Tibial nerve (tissue), 4 donors: ENCODE results near the gene PTPRD.

Experiments
- EP300 ChIP-seq, 2 donors: sonication (generic); formaldehyde crosslinking; IDR thresholded peaks; one replicate each; pipeline ENCODE4 v1.6.1; 2017; ENCODE audit warnings: antibody characterized with exemption in 2 of 2, mild to moderate bottlenecking in 1 of 2
- POLR2A ChIP-seq, 2 donors: fragments of 450-650 bp; IDR thresholded peaks; one replicate each; pipeline ENCODE4 v1.6.1; 2017; ENCODE audit warnings: antibody characterized with exemption in 2 of 2, mild to moderate bottlenecking in 2 of 2, moderate library complexity in 2 of 2
- TF ChIP-seq, protein P1 (sequence below), 5 experiments: fragments of 200-600 bp in 3 of 5; fragments of 450-650 bp in 2 of 5; sonication (generic) in 3 of 5; IDR thresholded peaks; one replicate each; pipeline ENCODE4 v1.5.1; 2016 to 2019; ENCODE audit warnings: antibody characterized with exemption in 5 of 5, mild to moderate bottlenecking in 3 of 5, moderate library complexity in 2 of 5

DNA sequence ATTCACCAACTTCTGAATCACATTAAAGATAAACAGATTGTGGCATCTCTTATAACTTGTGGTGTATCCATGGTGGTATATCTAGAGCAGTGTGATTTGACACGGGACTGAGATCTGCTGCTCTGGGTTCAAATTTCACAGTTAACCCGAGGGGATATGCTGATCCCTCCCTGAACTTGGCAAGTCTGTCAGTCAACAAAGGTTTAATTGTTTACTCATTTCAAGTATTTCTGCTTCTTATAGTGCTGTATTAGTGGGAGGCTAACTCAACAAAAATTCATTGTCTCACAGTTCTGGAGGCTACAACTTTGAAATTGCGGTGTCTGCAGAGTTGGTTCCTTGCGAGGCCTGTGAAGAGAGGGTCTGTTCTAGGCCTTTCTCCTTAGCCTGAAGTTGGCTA lies 1175.2 kb downstream of the PTPRD start:
- TF ChIP-seq, protein P1, sequence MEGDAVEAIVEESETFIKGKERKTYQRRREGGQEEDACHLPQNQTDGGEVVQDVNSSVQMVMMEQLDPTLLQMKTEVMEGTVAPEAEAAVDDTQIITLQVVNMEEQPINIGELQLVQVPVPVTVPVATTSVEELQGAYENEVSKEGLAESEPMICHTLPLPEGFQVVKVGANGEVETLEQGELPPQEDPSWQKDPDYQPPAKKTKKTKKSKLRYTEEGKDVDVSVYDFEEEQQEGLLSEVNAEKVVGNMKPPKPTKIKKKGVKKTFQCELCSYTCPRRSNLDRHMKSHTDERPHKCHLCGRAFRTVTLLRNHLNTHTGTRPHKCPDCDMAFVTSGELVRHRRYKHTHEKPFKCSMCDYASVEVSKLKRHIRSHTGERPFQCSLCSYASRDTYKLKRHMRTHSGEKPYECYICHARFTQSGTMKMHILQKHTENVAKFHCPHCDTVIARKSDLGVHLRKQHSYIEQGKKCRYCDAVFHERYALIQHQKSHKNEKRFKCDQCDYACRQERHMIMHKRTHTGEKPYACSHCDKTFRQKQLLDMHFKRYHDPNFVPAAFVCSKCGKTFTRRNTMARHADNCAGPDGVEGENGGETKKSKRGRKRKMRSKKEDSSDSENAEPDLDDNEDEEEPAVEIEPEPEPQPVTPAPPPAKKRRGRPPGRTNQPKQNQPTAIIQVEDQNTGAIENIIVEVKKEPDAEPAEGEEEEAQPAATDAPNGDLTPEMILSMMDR (IDR thresholded peaks at IDR 0.05) = no peak
- TF ChIP-seq POLR2A (IDR thresholded peaks at IDR 0.05) = no peak
- no peak for TF ChIP-seq EP300 (IDR thresholded peaks at IDR 0.05)
